ENCODE measurements around the gene PRPF31. TPM values are rescaled to one million over a fixed set of nuclear protein-coding genes. Genes with fewer than 3 reads are reported as not detected.

PRPF31 gene
- total and polyA plus RNA-seq, 9 donors = 30.0 to 62.2 (median 51.1) TPM

DNA sequence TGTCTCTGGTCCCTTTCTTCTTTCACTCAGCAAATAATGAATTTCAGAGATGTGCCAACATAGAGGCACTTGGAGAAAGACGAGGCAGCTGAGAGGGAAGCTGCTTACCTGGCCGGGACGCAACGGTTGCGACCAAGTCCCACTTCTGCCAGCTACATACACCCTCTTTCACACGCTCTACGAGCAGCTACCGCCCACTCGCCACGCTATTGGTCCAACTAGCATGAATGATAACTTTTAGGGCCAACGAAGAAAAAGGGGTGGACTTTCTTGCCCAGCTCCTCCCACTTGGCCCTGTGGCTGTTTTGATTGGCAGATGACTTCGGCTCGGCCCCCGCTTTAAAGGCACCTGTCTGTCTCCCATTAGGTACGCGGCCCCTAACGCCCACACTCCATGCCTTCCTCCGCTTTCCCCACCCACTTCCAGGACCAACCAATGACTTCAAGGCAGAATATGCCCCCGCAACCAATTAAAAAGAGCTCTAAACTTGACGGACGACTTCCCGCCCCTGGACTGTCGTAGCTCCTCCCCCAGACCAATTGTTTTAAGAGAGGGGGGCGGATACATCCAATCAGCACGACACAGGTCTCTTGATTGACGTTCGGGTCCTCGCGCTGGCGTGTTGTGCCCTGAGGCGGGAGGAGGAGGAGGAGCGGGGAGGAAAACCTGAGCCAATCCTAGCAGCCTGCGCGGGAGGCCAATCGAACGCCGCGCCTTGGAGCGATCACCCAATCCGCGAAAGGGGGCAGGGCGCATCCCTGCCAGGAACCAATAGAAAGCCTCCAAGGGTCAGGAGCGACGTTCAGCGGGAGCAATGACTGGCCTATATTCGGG lies 21.5 kb downstream of the PRPF31 start:
- no peaks in the 10 kb centered on the region for H3K9me3 ChIP-seq
- H3K4me1 ChIP-seq (ENCODE audit: insufficient read depth) = peaks cover 4% of the 10 kb centered on the region
- H3K4me3 ChIP-seq = peak overlapping the region; percentile 100
- H3K36me3 ChIP-seq = no peaks in the 10 kb centered on the region
- intact Hi-C loops (cut with DNase I) = no loop called here
- WGBS, 3 donors = 0% methylated on average over 46 of the region's 46 CpGs
- peak; percentile 99 for DNase-seq
- peak overlapping the region; percentile 77 to 87 for H3K27ac ChIP-seq
- no peak for TF ChIP-seq POLR2A (IDR thresholded peaks at IDR 0.05)
- TF ChIP-seq EP300 (IDR thresholded peaks at IDR 0.05) = peak; percentile 9
- no peaks in the 10 kb centered on the region for H3K27me3 ChIP-seq

GRCh38 chr19:54137699-54138488 lies 22.3 kb downstream of the PRPF31 start, which contains the start of gene CNOT3:
CNOT3 (plus strand) TSS chr19:54137762; CDS start chr19:54142979, 5,217 bp downstream.
- TF ChIP-seq CTCF (IDR thresholded peaks at IDR 0.05) (no peak), EP300 (IDR thresholded peaks at IDR 0.05) (no peak), POLR2A (IDR thresholded peaks at IDR 0.05) (peak; percentile 81)
- WGBS, 3 donors = 0 to 1% (median 1%) methylated on average over 20 to 102 of the region's 103 CpGs
- intact Hi-C loops (cut with DNase I) = no loop called here
- peaks cover 4% of the 10 kb centered on the region for H3K4me1 ChIP-seq (ENCODE audit: insufficient read depth)
- H3K36me3 ChIP-seq = no peaks in the 10 kb centered on the region
- H3K27ac ChIP-seq = peak within 1 kb of the TSS; percentile 77 to 87
- peak within 1 kb of the TSS; percentile 100 for H3K4me3 ChIP-seq
- no peaks in the 10 kb centered on the region for H3K9me3 ChIP-seq
- DNase-seq = peak in 3 of 5 donors; percentile 62 to 67 (median 66)
- no peaks in the 10 kb centered on the region for H3K27me3 ChIP-seq

GRCh38 chr19:54138489-54139256 lies 23.1 kb downstream of the PRPF31 start:
- Histone ChIP-seq H3K27ac (peak overlapping the region in 1 of 2 donors; percentile 77), H3K27me3 (no peaks in the 10 kb centered on the region), H3K4me3 (peak overlapping the region; percentile 100), H3K9me3 (no peaks in the 10 kb centered on the region), H3K36me3 (no peaks in the 10 kb centered on the region), H3K4me1 (ENCODE audit: insufficient read depth) (peaks cover 4% of the 10 kb centered on the region)
- DNase-seq = no peak
- intact Hi-C loops (cut with DNase I) = no loop called here
- 10 to 12% (median 10%) methylated on average over 29 to 31 of the region's 31 CpGs for WGBS, 3 donors
- no peak for TF ChIP-seq EP300 (IDR thresholded peaks at IDR 0.05)
- no peak for TF ChIP-seq POLR2A (IDR thresholded peaks at IDR 0.05)
- no peak for TF ChIP-seq CTCF (IDR thresholded peaks at IDR 0.05)

DNA sequence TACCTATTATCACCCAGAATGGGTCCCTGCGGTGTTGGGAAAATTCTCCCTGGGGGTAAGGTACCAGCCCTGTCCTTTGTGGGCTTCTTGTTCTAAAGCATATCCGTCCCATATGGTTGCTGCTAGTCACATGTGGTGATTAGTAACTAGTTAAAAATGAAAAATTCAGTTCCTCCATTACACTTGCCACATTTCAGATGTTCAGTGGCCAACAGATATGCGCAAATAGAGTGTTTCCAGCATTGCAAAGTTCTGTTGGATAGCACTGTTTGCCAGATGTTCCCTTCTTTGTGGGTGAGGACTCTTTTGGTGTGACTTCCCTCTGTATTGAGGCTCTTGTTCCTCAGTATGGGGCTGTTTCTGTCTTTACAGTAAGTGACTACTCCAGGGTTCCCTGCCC lies 25.8 kb downstream of the PRPF31 start:
- Histone ChIP-seq H3K4me3 (no peak overlapping the region), H3K27ac (no peak overlapping the region), H3K4me1 (ENCODE audit: insufficient read depth) (peaks cover 4% of the 10 kb centered on the region), H3K27me3 (no peaks in the 10 kb centered on the region), H3K9me3 (no peaks in the 10 kb centered on the region), H3K36me3 (no peaks in the 10 kb centered on the region)
- DNase-seq = no peak
- TF ChIP-seq CTCF (IDR thresholded peaks at IDR 0.05) = no peak
- TF ChIP-seq EP300 (IDR thresholded peaks at IDR 0.05) = no peak
- no peak for TF ChIP-seq POLR2A (IDR thresholded peaks at IDR 0.05)
- intact Hi-C loops (cut with DNase I) = no loop called here
- WGBS, 3 donors = 84 to 89% (median 86%) methylated on average over 3 of the region's 3 CpGs
